Kidney (tissue), 14 donors: Measurements from ENCODE around the gene CDK5R1. TPM values are rescaled to one million over a fixed set of nuclear protein-coding genes. Genes with fewer than 3 reads are reported as not detected.

Source experiments
- DNase-seq, 5 donors: peaks; one replicate each; pipeline ENCODE4 v3.0.0-alpha.2; 2013 to 2020
- FAIRE-seq: peaks from 2 replicates; lab custom pipeline; 2012; peaks lifted over from hg19 to GRCh38; lab: Jason Lieb, UNC
- H3K27ac ChIP-seq, 2 donors: one replicate each; pipeline ENCODE4 v1.7.0; 2013; ENCODE audit warnings: low read depth in 2 of 2, low read length in 2 of 2, inconsistent platforms in 1 of 2
- H3K27me3 ChIP-seq: one replicate; pipeline ENCODE4 v1.7.1; 2013; ENCODE audit warnings: low read length, inconsistent platforms; ENCODE audit not compliant: control insufficient read depth, insufficient read depth
- H3K36me3 ChIP-seq, 3 donors: one replicate each; pipeline versions ENCODE4 v1.7.0 to v1.7.1; 2013; ENCODE audit warnings: low read length in 3 of 3, control low read depth in 1 of 3, inconsistent platforms in 1 of 3; ENCODE audit not compliant: insufficient read depth in 3 of 3, control insufficient read depth in 2 of 3
- H3K4me1 ChIP-seq, 3 donors: one replicate each; pipeline versions ENCODE4 v1.7.0 to v1.7.1; 2013; ENCODE audit warnings: low read length in 3 of 3, inconsistent platforms in 1 of 3, low read depth in 1 of 3; ENCODE audit not compliant: control insufficient read depth in 2 of 3, insufficient read depth in 2 of 3
- H3K4me3 ChIP-seq, 3 donors: one replicate each; pipeline versions ENCODE4 v1.7.0 to v1.8.1; 2013; ENCODE audit warnings: low read length in 3 of 3, control low read depth in 1 of 3, inconsistent platforms in 1 of 3
- H3K9ac ChIP-seq, 3 donors: one replicate each; pipeline versions ENCODE4 v1.7.0 to v1.7.1; 2013; ENCODE audit warnings: low read length in 3 of 3, control low read depth in 1 of 3, inconsistent platforms in 1 of 3
- H3K9me3 ChIP-seq, 3 donors: one replicate each; pipeline versions ENCODE4 v1.7.0 to v1.7.1; 2013; ENCODE audit warnings: low read length in 3 of 3, control low read depth in 1 of 3, inconsistent platforms in 1 of 3; ENCODE audit not compliant: control insufficient read depth in 2 of 3, insufficient read depth in 1 of 3
- CTCF ChIP-seq: IDR thresholded peaks from 3 replicates; pipeline ENCODE4 v1.5.1; 2012; ENCODE audit warnings: mild to moderate bottlenecking, moderate library complexity, borderline replicate concordance; ENCODE audit not compliant: insufficient read depth; ENCODE audit errors: extremely low read depth
- intact Hi-C: fragments of 100-400 bp; cut with DNase I; formaldehyde crosslinking; loops from one replicate; pipeline ENCODE4 v1.11.1; 2022
- polyA plus RNA-seq: library from polyadenylated mRNA; stranded (reverse); fragments of 350-450 nt; fragmentation: Illumina TruSeq; extraction: RNeasy Lipid Tissue Mini Kit (QIAGEN cat#74804); gene quantifications from one replicate; pipeline ENCODE4 v1.2.3, GENCODE V29; 2014; ENCODE audit warnings: low read depth, low replicate concordance; ENCODE audit not compliant: insufficient read depth
- total RNA-seq: library from RNA; stranded (reverse); fragmentation: NEBNext Ultra II Directional; extraction: Animal tissue kit (Norgen Biotek cat#: 25700); gene quantifications from one replicate; pipeline ENCODE4 v1.2.1, GENCODE V29; 2021
- donor health status: control.
- donor health status: control.
- donor health status: control.
- donor health status: control.
- donor health status: control.
- donor health status: DM: yes; HTN: yes; CAD: no.
- donor health status: Normal renal cell carcinoma (clear cell type).

Gene CDK5R1
- total and polyA plus RNA-seq, 2 donors from 2014 or later = 0.67 to 1.5 TPM

DNA sequence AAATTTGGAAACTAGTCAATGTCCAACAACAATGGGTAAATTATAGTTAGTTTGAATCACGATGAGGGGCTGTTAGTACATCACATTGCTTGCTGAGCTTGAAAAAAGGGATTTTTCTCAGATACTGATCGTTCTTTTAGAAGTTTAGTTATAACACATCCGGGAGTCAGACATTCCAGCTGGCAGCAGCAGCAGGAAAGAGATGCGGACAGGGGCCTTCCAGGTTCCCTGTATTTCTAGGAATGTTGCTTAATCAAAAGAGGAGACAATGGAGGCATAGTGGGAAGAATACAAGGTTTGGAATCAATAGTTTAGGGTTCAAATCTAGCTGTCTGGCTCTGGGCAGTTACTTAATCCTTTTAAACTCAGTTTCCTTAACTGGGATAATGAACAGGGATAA is 27.8 kb downstream of the CDK5R1 start:
- Histone ChIP-seq H3K4me1 (peaks cover 0 to 10% (median 8%) of the 10 kb centered on the region in 3 donors), H3K27ac (no peak overlapping the region), H3K27me3 (no peaks in the 10 kb centered on the region), H3K9me3 (no peaks in the 10 kb centered on the region), H3K36me3 (no peaks in the 10 kb centered on the region), H3K4me3 (no peak overlapping the region), H3K9ac (no peak overlapping the region)
- FAIRE-seq = no peak
- intact Hi-C loops = no loop called here
- TF ChIP-seq CTCF = no peak
- DNase-seq = no peak

- no peaks in the 10 kb centered on the region for H3K27me3 ChIP-seq
- no peaks in the 10 kb centered on the region for H3K9me3 ChIP-seq
- H3K4me1 ChIP-seq = peaks cover 0 to 18% (median 8%) of the 10 kb centered on the region in 3 donors
- peak in 1 of 5 donors; percentile 15 for DNase-seq
- FAIRE-seq = no peak
- H3K9ac ChIP-seq = no peak overlapping the region
- intact Hi-C loops = no loop called here
- no peak overlapping the region for H3K4me3 ChIP-seq
- no peaks in the 10 kb centered on the region for H3K36me3 ChIP-seq
- no peak for TF ChIP-seq CTCF
- no peak overlapping the region for H3K27ac ChIP-seq
Observed at GRCh38 chr17:32515677-32516383, 29.0 kb downstream of the CDK5R1 start.

DNA sequence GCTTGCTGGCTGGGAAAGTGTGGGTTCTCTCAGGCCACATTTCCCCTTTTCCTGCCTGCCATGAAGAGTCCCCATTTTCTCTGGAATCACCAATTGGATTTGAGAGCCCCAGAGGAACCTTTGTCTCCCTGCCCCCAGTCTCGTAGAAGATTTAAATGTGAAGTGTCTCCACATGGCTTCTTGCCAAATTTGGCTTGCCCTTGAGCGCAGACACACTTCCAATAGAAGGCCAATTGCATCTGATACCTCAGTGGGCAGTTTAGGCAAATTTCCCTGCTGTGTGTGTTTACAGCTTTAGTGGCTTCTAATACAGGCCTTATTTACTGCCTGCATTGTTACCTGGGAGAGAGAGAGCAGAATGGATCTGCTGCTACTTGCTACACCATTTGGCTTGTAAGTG is 29.7 kb downstream of the CDK5R1 start:
- Histone ChIP-seq H3K9ac (no peak overlapping the region), H3K36me3 (no peaks in the 10 kb centered on the region), H3K4me1 (peaks cover 0 to 18% (median 8%) of the 10 kb centered on the region in 3 donors), H3K9me3 (no peaks in the 10 kb centered on the region), H3K4me3 (no peak overlapping the region), H3K27me3 (no peaks in the 10 kb centered on the region), H3K27ac (no peak overlapping the region)
- intact Hi-C loops = no loop called here
- no peak for TF ChIP-seq CTCF
- FAIRE-seq (no peak), DNase-seq (no peak)
